Activated gamma-delta T cell (primary cell): ENCODE measurements around the gene PTPN23.
"Not testable (repeated sequence)": the region's sequence is repeated elsewhere in the genome, so short reads cannot be mapped to it uniquely, and the experiment has no call there.

ENCODE experiments used
- DNase-seq: peaks from one replicate; lab custom pipeline; 2025; lab: John Stamatoyannopoulos, UW
- total RNA-seq, 2 donors: gene quantifications; one replicate each; lab custom pipeline; 2026; lab: John Stamatoyannopoulos, UW

Gene PTPN23, protein sequence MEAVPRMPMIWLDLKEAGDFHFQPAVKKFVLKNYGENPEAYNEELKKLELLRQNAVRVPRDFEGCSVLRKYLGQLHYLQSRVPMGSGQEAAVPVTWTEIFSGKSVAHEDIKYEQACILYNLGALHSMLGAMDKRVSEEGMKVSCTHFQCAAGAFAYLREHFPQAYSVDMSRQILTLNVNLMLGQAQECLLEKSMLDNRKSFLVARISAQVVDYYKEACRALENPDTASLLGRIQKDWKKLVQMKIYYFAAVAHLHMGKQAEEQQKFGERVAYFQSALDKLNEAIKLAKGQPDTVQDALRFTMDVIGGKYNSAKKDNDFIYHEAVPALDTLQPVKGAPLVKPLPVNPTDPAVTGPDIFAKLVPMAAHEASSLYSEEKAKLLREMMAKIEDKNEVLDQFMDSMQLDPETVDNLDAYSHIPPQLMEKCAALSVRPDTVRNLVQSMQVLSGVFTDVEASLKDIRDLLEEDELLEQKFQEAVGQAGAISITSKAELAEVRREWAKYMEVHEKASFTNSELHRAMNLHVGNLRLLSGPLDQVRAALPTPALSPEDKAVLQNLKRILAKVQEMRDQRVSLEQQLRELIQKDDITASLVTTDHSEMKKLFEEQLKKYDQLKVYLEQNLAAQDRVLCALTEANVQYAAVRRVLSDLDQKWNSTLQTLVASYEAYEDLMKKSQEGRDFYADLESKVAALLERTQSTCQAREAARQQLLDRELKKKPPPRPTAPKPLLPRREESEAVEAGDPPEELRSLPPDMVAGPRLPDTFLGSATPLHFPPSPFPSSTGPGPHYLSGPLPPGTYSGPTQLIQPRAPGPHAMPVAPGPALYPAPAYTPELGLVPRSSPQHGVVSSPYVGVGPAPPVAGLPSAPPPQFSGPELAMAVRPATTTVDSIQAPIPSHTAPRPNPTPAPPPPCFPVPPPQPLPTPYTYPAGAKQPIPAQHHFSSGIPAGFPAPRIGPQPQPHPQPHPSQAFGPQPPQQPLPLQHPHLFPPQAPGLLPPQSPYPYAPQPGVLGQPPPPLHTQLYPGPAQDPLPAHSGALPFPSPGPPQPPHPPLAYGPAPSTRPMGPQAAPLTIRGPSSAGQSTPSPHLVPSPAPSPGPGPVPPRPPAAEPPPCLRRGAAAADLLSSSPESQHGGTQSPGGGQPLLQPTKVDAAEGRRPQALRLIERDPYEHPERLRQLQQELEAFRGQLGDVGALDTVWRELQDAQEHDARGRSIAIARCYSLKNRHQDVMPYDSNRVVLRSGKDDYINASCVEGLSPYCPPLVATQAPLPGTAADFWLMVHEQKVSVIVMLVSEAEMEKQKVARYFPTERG (N-terminal part only)
- total RNA-seq, result 25.0 to 29.4 reads per million in 2 donors

DNA sequence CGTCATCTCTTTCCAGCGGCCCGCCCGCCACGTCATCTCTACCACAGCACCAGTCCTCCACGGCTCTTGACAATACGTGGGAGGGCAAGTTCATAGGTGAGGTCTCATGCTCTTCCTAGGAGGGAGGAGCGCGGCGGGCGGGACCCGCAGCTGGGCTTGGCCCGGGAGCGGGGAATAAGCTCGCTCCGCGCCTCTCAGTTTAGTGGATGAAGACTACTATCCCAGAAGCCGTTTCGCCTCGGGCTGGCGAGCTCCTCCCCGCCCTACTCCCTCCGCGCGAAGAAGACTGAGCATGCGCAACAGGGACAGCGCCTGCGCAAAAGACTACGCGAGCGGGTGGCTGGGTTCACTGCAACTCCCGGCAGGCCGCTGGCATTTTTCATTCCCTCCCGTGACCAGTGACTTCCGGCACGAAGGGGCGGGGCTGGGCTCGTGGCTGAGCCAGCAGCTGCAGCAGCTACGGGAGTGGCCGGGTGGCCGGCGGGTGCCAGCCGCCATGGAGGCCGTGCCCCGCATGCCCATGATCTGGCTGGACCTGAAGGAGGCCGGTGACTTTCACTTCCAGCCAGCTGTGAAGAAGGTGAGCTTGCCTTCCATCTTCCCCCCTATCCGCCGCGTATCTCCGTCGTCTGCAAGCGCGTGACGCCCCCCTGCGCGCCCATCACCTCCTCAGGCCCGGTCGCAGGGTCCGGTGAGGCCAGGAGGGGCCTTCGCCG lies at the start of gene PTPN23:
Gene PTPN23 (plus strand): TSS at position 421 of the 716 bp plus-strand sequence. CDS start 76 bp downstream, at position 497.
- peak; percentile 95 for DNase-seq

DNA sequence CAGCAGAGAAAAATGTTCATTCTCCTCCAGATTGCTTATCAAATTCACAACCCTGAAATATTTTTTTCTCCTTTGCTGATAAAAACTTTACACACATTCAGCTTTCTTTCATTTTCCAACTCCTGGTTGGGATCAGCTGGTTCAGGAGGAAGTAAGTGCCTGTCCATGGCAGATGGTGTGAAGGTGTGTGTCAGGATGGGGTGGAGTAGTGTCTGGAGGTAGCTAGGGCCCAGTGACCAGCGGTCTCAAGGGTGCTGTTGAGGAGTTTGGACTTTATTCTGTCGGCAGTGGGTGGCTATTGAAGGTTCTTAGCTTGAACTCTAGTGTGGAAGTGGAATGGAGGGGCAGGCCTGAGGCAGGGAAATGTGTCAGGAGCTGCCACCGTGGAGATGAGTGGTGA lies 46.9 kb upstream of the PTPN23 start:
- DNase-seq, result no peak

DNA sequence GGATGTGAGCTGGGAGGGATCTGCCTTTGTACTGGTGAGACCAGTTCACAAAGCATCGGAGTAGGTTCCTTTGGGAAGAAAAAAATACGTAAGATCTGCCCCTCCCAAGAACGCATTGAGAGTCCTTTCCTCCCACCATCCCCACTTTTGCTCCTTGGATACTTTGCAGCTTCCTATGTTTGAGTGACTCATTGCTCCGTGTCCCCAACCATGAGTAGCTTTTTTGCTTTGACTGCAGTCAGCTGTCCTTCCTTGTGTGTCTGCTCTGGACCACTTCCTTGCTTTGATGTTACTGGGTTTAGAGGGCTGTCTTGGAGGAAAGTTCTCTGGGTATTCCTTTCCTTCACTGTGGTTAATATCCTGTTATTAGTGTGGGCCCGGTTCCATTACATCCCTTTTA lies 43.2 kb upstream of the PTPN23 start:
- DNase-seq, result no peak

DNA sequence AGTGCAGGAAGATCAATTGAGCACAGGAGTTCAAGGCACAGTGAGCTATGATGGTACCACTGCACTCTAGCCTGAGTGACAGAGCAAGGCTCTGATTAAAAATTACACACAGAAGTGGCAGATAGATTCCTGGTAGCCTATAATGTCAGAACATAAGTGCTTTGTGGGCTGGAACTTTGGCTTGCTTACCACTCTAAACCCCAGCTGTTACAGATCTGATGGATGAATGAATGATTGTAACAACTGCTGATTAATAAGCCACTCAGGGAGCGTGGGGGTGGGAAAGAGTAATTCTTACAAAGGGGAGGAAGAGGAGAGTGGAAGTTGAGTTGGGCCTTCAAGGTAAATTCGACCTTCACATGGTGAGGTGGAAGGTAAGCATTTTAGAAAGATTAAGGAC lies 40.9 kb upstream of the PTPN23 start:
- no peak for DNase-seq

DNA sequence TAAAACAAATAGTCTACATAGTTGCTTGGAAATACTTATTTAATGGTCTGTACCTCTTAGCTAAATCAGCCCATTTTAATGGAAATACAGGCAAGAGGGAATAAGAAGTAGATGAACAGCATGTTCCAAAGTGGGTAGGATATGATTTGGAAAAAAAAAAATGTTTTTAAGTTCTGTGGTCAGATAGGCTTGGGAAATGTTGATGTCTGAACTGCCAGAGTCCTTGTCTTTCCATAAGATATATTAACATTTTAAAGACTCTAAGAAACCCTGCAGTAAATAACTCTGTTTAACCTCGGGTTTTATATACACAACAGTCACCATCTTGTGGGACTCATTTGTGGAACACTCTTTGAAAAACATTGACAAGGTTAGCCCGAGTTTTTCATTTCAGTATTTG lies 40.0 kb upstream of the PTPN23 start:
- no peak for DNase-seq

DNA sequence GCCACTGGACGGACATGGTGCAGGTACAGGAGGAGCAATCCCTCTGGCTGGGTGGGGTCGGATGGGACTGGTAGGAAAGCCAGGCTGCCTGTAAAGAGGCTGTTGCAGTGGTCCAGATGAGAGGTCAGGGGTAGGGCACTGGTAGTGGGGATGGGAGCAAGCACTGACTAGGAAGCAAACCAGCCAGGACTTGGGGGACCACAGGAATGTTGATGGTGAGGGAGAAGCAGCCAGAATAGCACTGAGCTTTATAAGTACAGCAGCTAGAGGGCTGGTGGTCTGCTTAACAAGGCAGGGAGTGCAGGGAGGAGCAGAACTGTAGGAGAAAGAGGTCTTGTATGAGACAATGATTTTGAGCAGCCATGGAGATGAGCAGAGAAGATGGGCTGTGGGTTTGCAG lies 38.7 kb upstream of the PTPN23 start:
- DNase-seq, result no peak

DNA sequence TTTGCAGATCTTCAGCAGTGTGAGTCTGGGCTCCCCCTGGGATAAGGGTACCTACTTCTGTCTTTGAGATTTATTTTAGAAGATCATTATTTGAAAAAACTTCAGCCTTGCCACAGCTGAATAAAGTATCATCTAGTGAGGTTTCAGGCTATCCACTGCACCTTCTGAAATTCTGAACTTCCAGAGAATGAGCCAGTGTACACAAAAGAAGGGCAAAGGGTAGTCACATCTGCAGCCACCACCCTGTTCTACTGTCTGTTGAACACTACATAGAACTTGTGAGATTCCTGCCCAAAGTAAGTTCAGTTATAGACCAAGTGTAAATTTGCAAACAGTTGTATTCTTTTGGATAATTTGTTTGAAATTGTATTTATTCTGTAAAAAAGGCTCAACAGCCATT lies 38.0 kb upstream of the PTPN23 start:
- no peak for DNase-seq

DNA sequence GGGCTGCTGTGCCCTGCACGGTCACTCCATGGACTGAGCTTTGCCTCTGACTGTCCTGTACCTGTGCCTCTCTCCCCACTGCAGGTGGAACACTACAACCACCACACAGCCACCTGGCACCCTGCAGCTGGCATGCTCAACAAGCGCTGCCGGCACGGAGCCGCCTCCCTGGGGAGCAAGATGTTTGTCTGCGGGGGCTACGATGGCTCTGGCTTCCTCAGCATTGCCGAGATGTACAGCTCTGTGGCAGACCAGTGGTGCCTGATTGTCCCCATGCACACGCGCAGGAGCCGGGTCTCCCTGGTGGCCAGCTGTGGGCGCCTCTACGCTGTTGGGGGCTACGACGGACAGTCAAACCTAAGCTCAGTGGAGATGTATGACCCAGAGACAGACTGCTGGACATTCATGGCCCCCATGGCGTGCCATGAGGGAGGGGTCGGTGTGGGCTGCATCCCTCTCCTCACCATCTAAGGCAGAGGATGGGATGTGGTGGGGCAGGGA lies 37.3 kb upstream of the PTPN23 start:
- no peak for DNase-seq

DNA sequence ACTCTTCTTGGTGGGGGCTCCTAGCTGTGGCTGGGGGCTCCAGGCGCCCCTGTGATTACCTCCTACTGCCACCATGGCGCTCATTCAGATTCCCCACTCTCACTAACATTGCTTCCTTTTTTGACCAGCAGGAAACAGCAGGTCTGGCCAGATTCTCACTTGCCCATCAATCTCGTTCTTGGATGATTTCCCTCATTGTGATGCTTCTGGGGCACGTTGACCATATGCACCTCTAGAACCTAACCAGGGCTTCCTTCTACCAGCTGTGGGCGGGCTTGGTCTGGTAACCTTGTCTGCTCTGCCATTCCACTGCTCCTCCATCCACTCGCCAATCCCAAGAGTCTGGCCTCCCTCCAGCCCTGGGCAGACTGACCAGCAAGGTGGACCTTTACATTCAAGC lies 35.9 kb upstream of the PTPN23 start:
- DNase-seq, result no peak

DNA sequence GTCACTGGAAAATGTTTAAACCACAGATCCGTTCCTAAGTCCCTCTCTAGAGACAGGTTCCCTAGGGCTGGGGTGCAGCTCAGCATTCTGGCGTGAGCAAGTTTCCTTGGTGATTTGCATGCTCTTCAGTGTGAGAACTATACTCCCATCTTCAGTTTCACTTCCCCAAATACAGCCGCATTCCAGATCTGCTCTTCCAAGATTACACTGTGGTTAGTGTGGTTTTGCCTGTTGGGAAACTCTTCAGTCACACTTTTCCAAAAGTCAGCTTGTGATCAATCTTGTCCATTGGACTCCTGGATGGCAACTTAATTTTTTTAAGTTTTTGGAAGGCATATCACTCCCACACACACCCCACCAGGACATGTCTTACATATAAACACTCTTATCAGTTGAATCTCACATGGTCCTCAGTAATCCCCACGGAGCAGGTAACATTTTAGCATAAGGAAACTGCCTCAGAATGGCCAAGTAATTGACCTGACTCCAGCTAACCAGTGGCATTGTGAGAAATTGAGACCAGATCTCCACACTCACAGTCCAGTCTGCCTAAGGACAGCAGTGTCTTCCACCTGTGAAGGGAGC lies 33.5 kb upstream of the PTPN23 start:
- no peak for DNase-seq

DNA sequence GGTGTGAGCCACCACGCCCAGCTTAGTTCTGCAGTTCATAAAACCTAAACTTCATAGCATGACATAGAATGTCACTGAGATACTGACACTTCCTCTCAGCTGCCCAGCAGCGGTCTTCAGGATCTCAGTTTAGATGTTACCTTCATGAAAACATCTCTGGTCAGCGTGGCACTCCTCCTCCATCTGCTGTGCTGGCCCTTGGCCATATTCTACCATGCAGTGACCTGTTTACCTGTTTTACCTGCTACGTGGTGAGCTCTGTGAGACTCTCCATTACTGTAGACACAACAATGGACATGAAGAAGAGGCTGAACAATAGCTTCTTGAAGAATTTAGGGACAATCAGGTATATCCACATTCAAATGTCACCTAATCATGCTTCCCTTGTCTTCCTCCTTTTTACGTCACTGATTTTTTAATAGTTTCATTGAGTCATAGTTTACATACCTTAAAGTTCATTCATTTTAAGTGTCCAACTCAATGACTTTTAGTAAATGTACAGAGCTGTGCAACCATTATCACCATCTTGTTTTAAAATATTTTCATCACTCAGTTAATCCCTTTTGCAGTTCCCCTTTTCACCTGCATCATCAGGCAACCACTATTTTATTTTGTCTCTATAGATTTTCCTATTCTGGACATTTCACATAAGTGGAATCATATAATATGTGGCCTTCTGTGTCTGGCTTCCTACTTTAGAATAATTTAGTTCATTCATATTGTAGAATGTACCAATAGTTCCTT lies 32.2 kb upstream of the PTPN23 start:
- DNase-seq, result no peak

DNA sequence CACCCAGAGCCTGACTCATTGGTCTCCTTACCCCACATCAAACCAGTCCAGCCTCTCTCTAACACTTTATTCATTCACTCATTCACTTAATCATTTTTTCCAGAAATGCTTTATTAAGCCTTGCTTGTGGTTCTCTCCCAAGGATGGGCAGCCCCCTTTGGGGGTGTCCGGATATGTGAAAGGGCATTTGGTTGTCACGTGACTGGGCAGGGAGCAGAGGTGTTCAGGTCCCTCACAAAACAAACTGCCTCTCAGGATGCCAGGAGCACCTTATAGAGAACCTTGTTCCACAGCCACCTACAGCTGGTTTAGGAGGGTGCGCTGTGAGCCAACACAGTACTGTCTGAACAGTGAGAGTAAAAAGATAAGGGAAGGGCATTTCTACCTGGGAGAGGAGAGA lies 25.8 kb upstream of the PTPN23 start:
- DNase-seq, result no peak

DNA sequence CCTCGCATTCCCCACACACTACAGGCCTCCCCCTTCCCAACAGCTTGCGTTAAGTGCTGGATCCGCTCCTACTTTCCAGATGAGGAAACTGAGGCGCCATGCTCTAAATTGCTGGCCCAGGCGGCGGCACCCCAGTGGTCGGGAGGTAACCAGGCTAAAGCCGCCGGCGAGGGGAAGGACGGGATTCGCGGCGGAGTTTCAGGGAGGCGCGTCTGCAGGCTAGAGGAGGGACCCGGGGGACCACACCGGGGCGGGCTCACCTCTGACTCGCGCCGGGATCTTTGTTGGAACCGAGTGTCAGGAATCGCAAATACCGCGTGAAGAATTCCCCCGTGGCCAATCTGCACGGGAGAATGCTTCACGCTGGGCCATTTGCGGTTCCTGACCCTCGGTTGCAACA lies 24.6 kb upstream of the PTPN23 start:
- no peak for DNase-seq

DNA sequence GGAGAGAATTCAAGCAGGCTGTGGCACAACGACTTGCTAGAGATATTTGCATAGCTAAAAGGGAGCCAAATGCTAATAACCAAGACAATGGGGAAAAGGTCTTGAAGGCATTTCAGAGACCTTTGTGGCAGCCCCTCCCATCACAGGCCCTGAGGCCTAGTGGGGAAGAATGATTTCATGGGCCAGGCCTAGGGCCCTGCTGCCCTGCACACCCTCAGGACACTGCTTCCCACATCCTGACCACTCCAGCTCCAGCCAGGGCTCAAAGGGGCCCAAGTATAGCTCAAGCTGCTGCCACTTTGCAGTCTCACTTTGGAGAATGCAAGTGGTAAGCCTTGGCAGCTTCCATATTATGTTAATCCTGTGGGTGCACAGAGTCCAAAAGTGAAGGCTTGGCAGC lies 21.5 kb upstream of the PTPN23 start:
- DNase-seq, result no peak

DNA sequence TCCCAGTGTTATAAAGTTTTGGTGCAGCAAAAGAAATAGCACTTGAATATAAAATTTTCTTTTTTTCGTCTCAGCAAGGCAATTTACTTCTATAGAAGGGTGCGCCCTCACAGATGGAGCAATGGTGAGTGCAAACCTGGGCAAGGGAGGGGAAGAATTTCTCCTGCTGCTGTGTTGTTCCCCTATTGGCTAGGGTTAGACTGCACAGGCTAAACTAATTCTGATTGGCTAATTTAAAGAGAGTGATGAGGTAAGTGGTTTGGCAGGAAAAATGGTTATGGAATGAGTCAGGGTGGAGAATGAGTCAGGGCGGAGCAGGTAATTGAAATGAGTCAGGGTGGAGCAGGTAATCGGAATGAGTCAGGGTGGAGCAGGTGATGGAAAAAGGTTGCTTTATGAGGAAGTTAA lies 20.7 kb upstream of the PTPN23 start:
- DNase-seq, result not testable (repeated sequence)

DNA sequence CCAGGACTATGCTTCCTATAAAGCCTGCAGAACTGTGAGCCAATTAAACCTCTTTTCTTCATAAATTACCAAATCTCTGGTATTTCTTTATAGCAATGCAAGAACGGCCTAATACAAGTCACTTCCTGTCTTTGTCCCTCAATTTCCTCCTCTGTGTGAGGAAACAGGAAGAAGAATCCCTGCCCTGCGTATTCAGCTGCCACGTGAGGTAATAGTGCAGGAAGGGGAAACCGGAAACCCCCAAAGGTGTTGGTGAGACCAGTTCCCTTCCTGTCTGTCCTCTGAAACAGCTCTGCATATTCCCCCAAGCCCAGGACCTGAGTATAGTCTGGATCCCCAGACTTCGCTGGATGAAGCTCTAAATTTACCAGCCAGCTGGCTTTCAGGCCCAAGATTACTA lies 18.1 kb upstream of the PTPN23 start:
- DNase-seq, result no peak

DNA sequence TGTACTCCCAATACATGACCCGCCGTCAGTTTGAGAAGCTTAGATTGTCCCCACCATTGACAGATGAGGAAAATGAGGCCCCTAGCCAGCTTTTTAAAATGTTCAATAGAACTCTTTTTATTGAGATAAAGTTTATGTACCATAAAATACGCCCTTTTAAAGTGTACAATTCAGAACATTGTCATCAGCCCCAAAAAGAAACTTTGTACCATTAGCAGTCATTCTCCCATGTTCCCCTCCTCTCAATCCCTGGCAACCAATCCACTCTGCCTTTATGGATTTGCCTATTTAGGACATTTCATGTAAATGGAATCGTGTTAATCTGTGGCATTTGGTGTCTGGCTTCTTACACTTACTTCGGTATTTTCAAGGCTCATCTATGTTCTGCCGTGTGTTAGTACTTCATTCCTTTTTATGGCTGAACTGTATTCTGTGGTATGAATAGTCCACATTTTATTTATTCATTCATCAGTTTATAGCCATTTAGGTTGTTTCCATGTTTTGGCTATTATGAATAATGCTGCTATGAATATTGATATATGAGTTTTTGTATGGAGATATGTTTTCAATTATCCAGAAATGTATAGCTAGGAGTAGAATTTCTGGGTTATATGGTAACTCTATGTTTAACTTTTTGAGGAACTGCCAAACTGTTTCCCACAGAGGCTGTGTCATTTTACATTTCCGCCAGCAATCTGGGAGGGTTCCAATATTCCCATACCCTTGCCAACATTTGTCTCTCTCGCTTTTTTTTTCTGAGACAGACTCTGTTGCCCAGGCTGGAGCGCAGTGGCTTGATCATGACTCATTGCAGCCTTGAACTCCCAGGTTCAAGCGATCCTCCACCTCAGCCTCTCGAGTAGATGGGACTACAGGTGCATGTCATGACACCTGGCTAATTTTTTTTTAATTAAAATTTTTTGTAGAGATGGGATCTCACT lies 15.3 kb upstream of the PTPN23 start:
- no peak for DNase-seq

DNA sequence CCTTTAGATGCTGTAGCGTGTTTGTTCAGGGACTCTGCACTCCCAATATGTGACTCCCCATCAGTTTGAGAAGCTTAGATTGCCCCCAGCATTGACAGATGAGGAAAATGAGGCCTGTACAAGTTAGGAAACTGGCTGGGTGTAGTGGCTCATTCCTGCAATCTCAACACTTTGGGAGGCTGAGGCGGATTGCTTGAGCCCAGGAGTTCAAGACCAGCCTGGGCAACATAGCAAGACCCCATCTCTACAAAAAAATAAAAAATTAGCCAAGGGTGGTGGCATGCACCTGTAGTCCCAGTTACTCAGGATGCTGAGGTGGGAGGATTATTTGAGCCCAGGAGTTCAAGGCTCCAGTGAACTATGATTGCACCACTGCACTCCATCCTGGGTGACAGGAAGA lies 14.0 kb upstream of the PTPN23 start:
- no peak for DNase-seq

DNA sequence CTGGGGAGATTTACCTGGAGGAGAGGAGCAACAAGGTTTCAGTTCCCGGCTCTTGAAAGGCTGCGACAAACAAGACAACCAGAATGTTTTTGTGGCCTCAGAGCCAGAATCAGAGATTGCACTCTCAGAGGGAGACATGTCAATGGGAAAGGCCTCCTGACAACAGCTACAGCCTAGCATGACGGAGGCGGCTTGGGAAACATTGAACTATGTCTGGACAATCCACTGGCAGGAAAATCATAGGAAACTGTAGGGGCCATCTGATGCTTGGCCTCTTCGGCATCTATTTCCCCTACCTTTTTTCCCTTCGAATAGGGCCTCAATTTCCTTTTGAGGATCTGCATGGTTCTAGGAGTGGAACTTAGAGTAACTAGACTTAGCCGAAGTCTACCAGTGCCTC lies 13.2 kb upstream of the PTPN23 start:
- DNase-seq, result no peak
